HK-2 (cell line): ENCODE measurements around the gene EXOC3.

Experiments used
- DNase-seq: peaks from one replicate; pipeline ENCODE4 v3.0.0-alpha.2; 2018; ENCODE audit not compliant: unreplicated experiment

The EXOC3 gene

DNA sequence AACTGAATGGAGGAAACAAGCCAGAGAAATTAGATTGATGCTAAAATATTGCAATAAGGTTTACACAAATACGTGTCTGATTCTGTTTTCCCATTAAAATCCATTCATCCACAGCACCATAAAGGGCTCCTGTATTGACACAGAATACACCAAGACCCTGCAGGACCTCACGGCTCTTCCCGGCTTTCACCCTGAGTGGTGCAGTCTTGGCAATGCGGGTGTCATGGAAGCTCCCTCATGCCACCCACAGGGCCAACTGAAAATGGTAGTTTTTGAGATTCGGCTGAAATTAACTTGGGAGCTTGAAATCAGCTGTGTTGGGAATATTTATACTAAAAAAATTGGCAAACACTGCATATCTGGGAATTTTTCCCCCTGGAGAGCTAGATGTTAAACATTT lies 17.3 kb upstream of the EXOC3 start:
- DNase-seq, result no peak

DNA sequence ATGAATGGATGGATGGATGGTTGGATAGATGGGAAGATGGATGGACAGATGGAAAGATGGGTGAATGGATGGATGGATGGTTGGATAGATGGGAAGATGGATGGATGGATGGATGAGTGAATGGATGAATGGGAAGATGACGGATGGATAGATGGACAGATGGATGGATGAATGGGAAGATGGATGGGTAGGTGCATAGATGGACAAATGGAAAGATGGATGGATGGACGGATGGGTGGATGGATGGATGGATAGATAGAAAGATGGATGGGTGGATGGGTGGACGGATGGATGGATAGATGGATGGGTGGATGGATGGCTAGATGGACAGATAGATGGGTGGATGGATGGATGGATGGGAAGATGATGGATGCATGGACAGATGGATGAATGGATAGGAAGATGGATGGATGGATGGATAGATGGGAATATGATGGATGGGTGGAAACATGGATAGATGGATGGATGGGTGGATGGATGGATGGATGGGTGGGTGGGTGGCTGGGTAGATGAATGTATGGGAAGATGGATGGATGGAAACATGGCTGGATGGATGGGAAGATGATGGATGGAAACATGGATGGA lies 16.5 kb upstream of the EXOC3 start:
- DNase-seq, result no peak

DNA sequence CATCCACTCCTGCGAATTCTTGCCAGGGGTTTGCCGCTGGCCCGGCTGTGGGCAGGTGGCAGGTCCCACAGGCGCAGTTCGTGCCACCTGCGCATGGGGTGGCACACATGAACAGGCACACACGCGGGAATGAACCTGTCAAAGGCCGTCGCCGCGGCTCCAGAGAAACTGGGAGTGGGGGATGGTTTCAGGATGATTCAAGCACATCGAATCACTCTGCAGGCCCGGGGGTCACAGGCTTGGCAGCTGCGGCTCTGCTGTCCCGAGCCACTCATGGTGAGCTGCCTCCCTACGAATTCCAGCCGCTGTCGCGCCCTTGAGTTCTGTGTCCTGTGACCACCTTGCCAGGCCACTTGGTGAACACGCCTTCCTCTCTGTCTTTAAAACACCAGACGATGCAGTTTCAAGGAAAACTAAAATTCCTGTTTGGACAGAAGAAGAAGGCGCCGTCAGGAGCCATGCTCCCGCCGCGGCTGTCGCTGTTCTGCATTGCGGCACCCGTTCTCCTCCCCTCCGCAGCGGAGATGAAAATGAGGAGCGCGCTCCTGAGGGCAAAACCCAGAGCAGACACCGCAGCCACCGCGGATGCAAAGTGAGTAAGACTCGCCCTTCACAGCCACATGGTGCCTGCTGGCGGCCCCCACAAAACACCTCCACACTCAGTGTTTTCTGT lies 15.4 kb upstream of the EXOC3 start:
- no peak for DNase-seq

DNA sequence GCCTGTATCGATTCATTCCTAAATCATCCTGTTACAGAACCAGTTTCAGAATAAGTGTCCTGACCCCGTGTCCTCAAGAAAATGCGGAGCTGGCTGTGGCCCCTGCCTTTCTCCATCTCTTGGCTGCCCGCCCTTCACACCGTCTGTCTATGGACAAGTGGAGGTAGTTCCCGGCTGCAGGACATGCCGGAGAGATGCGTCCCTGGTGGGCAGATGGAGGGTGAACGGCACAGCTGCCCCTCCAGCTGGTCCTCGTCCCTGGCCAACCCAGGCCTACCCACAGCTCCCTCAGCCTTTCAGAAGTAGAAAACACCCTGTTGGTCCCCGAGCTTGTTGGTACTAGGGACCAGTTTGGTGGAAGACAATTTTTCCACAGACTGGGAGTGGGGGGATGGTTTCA lies 14.8 kb upstream of the EXOC3 start:
- DNase-seq, result no peak

DNA sequence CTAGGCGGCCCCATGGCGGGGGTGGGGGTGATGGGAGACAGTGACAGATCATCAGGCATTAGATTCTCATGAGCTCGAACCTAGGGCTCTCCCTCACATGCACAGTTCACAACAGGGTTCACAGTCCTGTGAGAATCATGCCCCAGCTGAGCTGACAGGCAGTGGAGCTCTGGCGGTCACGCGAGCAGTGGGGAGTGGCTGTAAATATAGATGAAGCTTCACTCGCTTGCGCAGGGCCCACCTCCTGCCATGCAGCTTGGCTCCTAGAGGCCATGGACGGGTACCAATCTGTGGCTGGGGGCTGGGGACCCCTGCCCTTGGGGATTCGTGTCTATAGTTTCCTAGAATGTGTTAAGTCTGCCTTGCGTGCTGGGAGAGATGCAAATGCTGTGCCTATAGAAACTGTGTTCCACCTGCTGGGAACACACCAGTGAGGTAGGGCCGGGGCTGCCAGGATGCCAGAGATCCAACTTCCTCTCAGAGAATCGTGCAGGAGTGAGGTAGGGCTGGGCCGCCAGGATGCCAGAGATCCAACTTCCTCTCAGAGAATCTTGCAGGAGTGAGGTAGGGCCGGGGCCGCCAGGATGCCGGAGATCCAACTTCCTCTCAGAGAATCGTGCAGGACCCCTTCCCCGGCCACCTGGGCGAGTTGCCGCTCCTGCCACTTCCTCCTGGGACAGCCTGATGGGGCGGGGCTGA lies 14.1 kb upstream of the EXOC3 start:
- no peak for DNase-seq

DNA sequence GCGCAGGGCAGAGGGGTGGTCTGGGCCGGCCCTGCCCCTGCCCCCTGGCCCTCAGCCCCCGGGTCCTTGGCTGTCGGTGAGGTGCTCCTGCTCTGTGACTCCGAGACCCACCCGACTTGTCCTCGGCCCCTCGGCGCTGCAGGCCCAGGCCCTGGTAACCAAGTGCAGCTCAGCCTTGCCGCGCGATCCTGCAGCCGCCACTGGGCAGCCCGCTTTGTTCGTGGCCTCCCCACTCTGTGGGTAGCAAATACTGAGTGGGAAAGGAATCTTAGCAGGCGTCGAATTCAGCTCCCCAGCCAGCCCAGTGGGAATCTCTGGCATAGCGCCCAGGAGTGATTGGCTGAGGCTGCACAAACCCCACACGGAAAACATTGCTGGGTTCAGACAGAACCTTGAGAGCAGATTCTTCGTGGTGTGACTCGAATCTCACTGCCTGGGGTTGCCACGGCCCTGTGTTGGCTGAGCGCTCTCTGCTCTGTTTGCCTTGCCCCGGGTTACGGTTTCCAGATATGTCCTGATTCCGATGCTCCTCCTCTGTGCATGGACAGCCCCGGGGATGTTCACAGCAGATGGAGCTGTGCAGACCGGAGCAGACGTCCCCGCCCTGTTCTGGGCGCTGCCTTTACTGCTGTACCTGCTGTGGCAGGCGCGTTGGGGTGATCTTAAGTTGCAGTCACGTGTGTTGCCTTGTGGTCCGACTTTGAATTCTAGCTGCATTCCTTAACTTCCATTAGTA lies 13.4 kb upstream of the EXOC3 start:
- DNase-seq, result no peak

DNA sequence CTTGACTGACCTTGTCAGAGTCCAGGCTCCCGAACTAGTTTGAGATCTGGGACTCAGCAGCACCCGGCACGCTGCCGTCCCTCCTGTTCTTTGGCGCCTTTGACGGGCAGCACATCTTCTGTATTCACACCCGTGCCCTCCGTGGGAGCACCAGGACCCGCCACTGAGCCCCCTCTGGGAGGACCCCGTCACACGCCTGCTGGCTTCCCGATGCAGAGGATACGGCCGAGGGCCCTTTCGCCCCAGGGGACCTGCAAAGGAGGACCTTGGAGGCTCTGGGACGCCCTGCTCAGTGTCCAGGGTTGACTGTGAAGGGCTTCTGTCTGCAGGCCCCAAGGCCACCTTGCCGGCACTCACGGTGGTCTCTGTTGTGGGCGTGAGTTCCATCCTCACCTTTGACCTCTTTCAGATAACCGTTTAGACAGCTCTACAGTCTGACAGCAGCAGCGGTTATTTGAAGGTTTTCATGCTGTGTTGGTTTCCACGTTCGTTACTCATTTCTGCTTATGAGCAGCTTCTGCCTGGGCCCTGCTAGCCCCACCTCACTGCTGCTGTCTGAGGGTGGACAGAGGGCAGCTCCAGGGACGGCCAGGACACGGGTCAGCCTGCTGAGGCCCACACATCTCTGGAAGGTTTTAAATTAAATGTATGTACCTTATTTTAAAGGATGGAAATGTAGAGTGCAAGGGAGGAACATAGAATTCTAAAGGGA lies 12.6 kb upstream of the EXOC3 start:
- DNase-seq, result no peak

DNA sequence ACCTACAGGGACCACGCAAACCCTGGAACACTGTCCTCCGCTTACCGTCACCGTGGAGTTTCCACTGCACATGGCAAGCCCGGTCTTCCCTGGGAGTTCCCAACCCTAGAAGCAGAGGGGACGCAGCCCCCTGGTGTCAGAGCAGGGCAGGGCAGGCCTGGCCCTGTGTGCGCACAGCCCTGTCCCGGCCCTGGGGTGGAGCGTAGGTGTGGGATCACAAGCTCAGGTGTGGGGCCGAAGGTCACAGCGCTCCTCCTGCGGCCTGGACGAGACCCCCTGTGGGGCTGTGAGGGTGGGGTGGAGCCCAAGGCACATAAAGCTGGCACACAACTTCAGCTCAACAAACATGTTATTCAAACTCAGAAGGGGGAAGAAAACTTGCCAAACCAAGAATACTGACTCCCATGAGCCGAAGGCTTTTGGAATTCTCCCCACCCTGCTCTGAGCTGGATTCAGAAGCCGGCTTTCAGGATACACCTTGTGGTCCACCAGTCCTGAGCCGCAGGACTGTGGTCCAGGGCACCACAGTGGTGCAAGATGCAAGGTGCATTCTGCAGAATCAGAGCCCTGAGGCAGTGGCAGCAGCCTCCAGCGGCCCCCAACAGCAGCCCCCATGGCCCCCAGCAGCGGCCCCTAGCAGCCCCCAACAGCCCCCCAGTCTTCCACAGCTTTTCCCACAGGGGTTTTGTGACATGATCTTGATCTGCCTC lies 11.8 kb upstream of the EXOC3 start:
- peak; percentile 45 for DNase-seq

DNA sequence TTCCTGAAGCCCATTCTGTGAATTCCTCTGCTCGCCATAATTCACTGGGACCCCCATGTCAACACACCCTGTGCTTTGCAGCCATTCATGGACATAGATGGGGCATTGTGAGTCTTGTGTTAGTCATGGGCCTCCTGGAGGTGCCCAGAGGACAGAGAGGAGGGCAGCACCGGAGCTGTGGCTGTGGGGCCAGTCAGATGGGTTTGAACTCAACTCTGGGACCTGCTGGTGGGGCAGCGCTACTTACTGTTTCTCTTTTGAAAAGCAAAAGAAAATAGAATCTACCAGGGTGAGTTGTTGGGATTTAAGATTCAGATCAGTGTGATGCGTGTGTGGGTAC lies 11.3 kb upstream of the EXOC3 start:
- no peak for DNase-seq

DNA sequence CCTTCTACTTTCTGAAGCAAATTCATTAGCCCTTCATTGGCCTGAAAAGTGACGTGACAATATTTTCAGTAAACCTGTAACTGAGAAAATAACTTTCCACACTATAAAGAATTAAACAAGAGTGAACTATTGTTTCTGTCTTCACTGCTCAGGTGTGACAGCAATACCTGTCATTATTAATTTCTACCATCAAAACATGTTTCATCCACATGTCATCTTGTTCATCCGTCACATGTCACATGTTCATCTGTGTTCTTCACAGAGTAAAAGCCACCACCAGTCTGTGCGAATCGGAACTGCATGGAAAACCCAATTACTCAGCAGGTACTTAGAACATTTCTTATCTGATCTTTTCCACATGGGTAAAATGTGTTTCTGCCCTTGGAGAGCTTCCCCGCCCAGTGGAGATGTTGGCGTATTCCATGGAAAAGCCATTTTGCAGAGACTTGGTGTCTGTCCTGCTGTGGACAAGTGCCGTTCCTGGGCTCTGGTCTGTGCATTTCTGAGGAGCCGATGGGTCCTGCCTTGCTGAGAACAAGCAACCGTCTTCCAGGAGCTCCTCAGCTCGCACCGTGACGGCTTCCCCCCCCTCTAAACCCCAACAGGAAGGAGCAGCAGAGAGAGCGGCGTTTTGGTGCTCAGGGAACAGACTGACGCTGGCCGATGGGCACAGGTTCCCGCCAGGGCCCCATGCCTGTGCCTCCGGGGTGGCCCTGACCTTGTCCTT lies 10.6 kb upstream of the EXOC3 start:
- DNase-seq, result no peak

DNA sequence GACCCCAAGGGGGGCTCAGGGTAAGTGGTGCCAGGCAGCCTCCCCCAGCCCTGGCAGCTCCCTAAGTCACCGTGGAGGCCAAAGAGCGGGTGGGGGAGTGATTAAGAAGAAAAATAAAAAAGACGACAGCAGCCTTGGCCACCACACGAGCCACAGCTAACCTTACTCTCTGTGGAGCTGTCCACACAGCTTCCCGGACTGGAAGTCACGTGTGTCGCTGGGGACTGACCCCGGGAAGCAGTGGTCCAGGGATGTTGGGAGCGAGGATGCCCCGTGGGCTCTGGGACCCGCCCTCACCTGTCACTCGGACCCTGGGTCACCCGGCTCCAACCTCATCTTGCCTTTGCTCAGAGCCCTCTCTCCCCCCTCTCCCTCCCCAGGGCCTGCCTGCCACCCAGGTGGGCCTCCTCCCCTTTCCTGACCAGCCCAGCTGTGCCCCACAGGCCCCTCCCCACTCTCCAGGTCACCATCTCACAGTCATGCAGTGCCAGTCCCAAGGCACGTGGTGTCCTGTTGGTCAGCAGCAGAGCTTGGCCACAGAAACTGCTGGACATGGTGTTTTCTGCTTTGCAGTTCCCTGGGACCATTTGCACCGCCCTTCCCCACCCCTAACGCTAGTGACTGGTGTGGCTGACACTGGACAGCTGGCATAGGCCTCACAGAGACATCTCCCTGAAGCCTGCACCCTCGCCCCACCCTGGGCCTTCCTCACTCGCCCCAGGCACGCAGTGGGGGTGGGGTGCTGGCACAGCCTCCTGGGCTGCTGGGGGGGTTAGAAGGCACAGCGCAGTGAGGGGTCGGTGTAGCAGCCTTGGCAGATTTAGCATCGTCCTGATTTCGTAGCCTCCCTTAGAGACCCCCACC lies 9.8 kb upstream of the EXOC3 start:
- no peak for DNase-seq

DNA sequence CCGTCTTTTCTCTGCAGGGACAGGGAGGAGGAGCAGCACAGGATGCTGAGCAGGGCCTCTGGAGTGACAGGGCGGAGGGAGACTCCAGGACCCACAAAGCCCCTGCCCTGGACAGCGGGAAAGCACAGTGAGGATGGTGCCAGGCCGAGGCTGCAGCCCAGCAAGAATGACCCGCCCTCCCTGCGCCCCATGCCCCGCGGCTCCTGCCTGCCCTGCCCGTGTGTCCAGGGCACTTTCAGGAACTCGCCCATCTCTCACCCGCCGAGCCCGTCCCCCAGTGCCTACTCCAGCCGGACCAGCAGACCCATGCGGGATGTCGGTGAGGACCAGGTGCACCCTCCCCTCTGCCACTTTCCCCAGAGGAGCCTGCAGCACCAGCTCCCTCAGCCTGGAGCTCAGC lies 9.1 kb upstream of the EXOC3 start:
- no peak for DNase-seq

DNA sequence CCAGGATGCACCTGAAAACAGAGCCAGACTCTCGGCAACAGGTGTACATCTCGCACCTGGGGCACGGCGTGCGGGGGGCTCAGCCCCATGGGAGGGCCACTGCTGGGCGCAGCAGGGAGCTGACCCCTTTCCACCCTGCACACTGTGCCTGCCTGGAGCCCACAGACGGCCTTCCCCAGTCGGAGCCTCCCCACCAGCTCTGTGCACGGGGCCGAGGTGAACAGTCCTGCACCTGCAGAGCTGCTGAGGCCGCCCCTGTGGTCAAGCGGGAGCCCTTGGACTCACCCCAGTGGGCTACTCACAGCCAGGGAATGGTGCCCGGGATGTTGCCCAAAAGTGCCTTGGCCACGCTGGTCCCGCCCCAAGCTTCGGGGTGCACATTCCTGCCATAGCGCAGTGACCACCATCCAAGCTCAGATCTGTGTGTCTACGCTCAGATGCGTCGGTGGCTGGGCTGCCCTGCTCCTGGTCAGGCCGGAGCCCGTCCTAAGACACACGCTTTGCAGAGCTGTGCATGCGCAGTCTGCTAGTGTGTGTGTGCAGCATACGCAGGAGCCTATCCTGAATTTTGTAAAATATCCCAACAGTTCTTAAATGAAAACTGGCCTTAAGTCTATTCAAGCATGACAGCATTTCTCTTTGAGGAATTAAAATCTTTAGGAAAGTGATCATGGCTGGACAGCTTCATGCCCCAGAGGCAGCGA lies 8.4 kb upstream of the EXOC3 start:
- DNase-seq, result no peak

DNA sequence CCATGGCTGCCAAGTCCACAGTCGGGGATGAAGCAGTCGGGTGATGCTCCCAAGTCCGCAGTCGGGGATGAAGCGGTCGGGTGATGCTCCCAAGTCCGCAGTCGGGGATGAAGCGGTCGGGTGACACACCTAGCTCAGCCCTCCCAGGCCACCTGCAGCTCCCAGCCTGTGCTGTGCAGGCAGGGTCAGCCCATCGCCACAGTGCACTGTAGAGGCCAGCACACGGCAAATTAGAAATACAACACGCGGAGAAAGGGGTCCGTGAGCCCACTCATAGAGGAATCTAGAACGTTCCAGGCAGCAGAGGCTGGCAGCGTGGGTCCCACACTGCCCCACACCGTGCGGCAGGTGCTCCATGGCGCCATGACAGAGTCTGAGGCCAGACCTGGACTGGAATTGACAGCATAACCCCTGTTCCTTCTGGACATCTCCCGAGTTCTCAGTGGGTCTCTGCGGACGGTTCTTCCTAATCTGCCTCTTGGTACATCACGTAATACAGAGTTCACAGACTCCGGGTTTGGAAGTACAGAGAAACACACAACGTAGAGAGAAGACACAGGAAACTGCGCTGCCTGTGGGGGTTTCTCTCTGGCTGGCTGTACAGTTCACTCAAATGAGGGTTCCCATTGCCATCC lies 7.7 kb upstream of the EXOC3 start:
- DNase-seq, result no peak

DNA sequence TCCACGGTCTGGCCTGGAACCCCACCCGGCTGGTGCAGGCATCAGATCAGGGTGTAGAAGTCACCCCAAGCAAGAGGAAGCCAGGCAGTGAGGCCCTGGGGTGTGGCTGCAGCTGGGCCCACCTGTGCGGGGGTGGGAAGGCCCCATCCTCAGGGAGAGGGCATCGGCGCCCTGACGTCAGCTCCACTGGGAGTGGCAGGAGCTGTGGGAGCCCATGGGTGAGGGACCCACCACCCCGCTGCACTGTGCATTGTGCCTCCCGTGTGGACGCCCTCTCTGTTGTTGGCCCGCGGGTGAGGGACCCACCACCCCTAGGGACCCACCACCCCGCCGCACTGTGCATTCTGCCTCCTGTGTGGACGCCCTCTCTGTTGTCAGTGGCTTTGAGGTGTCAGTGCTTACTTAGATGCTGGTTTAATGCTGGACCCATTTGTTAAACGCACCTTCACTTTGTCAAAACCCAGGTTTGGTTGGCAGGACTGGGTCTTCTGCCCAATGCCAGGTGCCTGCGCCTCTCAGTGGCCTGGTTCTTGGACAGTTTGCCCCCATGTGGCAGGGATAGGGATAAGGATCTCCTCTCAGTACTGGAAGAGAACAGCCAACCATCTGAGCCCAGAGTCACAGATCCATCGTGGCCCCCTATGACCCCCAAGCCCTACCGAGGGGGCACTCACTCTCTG lies 6.9 kb upstream of the EXOC3 start:
- no peak for DNase-seq

DNA sequence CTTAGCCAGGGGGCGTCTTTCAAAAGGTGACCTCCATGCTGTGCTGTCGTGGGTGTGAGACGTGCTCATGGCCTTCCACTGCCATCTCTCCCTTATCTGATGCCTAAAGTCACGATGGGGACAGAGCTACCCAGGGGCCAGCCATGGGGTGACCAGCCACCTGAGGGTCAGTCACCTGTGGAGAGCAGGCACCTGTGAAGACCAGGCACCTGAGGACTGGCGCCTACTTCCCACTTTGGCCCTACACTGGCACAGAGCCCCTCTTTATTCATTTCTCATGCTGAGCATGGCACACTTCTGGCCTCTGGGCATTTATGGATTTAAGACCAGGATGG lies 6.4 kb upstream of the EXOC3 start:
- DNase-seq, result no peak

DNA sequence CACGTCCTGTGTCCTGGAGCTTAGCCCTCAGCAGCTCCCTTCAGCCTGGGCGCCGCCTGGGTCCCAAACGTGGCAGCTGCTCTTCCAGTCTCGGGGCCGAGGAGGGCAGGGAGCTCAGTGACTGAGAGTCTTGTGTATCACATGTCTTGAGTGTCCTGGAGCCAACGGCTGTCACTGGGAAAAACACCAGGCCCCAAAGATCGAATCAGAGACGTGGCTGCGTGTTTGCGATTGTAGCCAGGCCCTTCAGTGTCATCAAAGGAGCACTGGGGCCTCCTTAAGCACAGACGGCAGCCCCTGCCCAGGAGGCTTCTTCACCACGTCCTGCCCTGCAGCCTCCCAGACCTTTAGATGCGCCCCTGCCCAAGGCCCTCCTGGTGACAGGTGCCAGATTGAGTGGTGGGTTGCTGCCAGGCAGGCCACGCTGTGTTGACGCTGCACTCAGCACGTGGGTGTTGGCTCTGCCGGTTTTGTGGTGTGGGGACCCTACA lies 5.7 kb upstream of the EXOC3 start:
- no peak for DNase-seq

DNA sequence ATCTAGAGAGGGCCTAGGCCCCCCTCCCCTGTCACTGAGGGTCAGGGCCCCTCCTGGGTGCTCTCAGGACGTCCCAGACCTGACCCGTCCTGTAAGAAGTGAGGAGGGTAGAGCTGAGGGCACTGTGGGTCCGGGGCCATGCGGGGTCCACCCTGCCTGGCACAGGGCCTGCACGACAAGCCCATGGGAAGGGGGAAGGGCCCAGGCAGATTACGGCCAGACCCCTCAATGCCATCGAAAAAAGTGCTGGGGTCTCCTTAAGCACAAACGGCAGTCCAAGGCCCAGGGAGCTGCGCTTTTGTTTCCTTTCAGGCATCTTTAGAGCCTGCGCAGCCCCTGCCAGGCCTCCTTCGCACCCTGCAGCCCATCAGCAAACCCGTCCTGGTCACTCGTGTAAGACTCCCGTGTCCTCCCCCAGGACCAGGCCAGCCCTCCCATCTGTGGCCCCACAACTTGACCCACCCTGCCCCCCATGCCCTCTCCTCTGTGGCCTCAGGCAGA lies 4.4 kb upstream of the EXOC3 start:
- no peak for DNase-seq
